ENCODE measurements around the gene ALDH3A1.

Gene ALDH3A1

DNA sequence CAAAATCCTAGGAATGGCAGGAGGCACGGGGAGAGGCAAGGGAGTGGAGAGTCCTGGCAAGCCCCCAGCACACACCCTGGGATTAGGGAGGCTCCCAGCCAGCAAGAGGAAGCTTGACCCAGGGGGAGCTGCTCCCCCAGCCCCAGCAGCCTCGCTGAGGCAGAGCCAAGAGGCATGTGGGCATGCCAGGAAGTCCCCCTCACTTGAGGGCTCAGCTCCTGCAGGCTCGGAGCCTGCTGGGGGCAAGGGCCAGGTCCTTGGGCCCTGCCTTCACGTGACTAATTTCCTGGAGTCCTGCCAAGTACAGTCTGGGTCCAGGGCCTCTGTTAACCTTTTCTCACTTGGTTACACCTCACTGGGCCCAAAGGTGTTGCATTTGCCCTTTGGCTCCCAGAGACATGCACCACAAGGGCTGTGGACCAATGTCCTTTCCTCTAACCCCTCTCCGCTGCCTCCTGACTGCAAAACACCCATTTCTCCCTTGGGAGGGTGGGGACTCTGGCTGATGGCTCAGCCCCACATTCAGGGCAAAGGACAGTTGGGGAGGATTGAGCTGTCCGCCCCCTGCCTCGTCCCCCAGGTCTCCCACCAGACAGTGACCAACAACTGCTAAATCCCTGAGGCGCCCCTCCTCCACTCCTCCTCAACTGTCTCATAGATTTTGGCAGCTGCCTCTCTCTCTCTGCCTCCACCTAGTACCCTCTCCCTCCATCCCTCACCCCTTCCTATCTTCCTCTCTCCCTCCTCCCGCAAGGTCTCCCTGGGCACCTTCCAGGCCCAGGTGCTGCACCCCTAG lies 27.3 kb downstream of the ALDH3A1 start:
- H3K36me3 Mint-ChIP-seq (ENCODE audit: low read depth) = no peaks in the 10 kb centered on the region
- H3K4me3 Mint-ChIP-seq = peak overlapping the region in 2 of 3 experiments; percentile 13 to 44
- TF ChIP-seq, protein P1, sequence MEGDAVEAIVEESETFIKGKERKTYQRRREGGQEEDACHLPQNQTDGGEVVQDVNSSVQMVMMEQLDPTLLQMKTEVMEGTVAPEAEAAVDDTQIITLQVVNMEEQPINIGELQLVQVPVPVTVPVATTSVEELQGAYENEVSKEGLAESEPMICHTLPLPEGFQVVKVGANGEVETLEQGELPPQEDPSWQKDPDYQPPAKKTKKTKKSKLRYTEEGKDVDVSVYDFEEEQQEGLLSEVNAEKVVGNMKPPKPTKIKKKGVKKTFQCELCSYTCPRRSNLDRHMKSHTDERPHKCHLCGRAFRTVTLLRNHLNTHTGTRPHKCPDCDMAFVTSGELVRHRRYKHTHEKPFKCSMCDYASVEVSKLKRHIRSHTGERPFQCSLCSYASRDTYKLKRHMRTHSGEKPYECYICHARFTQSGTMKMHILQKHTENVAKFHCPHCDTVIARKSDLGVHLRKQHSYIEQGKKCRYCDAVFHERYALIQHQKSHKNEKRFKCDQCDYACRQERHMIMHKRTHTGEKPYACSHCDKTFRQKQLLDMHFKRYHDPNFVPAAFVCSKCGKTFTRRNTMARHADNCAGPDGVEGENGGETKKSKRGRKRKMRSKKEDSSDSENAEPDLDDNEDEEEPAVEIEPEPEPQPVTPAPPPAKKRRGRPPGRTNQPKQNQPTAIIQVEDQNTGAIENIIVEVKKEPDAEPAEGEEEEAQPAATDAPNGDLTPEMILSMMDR (IDR thresholded peaks at IDR 0.05; ENCODE audit: unreplicated experiment in 3 of 3) = no peak
- peaks cover 52% of the 10 kb centered on the region for H3K4me1 Mint-ChIP-seq
- H3K27ac Mint-ChIP-seq = peak overlapping the region; percentile 42 to 84 (median 82)
- H3K9me3 Mint-ChIP-seq = no peaks in the 10 kb centered on the region
- H3K27me3 Mint-ChIP-seq (ENCODE audit: low read depth) = peaks cover 14% of the 10 kb centered on the region

DNA sequence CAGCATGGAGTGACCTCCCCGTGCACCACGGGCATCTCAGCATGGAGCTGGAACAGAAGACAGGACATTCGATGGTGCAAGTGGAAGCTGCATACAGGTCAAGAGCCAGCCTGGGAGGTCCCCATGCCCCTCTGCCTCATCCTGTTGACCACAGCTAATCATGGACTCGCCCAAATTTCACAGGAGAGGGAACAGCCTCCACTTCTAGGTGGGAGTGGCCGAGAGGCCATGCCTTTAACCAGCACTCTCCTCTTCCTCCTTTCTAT lies 28.0 kb downstream of the ALDH3A1 start:
- peak overlapping the region in 2 of 3 experiments; percentile 33 to 82 for H3K27ac Mint-ChIP-seq
- TF ChIP-seq, protein P1 (IDR thresholded peaks at IDR 0.05; ENCODE audit: unreplicated experiment in 3 of 3) = no peak
- no peaks in the 10 kb centered on the region for H3K36me3 Mint-ChIP-seq (ENCODE audit: low read depth)
- peaks cover 46% of the 10 kb centered on the region for H3K4me1 Mint-ChIP-seq
- H3K27me3 Mint-ChIP-seq (ENCODE audit: low read depth) = peaks cover 14% of the 10 kb centered on the region
- no peaks in the 10 kb centered on the region for H3K9me3 Mint-ChIP-seq
- no peak overlapping the region for H3K4me3 Mint-ChIP-seq

DNA sequence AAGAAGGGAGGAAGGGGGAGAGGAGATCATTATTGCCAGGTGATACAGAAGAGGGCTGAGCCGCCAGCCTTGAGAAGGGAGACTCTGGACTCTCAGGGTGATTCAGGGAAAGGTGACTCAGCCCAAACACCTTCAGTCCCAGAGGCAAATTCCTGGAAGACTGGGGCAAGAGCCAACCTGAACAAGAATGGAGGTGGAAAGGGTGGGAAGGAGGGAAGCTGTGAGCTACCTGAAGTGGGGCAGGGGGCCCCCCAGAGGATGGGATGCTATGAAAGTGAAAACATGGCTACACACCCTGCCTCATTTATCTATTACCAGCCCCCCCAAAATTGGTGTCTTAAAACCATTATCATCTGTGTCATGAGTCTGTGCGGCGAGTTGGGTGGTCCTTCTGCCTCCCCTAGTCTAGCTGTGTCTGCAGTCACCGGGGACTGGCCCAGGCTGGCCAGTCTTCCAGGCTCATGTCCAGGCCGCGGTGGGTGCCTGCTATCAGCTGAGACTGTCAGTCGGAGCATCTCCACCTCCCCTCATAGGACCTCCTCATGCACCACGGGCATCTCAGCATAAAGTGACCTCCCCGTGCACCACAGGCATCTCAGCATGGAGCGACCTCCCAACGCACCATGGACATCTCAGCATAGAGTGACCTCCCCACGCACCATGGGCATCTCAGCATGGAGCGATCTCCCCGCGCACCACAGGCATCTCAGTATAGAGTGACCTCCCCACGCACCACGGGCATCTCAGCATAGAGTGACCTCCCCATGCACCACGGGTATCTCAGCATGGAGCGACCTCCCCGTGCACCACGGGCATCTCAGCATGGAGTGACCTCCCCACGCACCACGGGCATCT lies 28.5 kb downstream of the ALDH3A1 start:
- H3K27ac Mint-ChIP-seq = peak overlapping the region in 2 of 3 experiments; percentile 33 to 82
- no peaks in the 10 kb centered on the region for H3K36me3 Mint-ChIP-seq (ENCODE audit: low read depth)
- TF ChIP-seq, protein P1 (IDR thresholded peaks at IDR 0.05; ENCODE audit: unreplicated experiment in 3 of 3) = no peak
- H3K4me1 Mint-ChIP-seq = peaks cover 44% of the 10 kb centered on the region
- no peaks in the 10 kb centered on the region for H3K9me3 Mint-ChIP-seq
- no peak overlapping the region for H3K4me3 Mint-ChIP-seq
- H3K27me3 Mint-ChIP-seq (ENCODE audit: low read depth) = peaks cover 14% of the 10 kb centered on the region

DNA sequence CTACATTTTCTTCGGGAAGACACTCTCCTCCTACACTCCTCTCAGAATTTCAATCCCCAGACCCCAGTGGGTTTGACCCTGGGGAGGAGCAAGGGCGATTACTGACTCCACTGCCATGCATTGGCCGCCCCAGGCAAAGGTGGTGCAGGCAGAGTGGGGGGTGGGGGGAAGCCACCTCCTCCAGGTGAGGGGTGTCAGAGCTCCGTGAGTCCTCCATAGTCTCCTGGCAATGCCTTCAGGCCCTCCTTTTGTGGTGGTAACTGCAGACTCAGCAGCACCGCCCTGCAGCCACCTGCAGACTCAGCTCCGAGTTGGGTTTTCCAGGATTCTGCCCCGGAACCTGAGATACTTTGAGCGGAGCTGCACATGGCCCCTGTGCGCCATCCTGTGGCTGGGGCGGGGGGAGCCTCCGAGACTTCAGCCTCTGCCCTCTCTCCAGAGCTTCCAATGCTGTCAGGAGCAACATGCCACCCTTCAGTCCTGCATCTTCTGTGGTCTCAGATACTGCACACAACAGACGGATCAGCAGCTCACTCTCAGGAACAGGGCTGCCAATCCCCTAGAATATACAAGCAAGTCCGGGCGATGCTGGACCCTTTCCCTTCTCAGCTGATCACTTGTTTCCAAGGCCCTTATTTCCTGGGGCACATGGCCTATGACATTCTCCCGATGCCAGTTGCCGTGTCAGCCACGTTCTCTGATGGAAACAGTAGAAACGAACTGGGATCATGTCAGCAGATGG lies 29.3 kb downstream of the ALDH3A1 start:
- Mint-ChIP-seq H3K27me3 (ENCODE audit: low read depth) (peaks cover 14% of the 10 kb centered on the region), H3K27ac (peak overlapping the region in 1 of 3 experiments; percentile 2), H3K4me1 (peaks cover 41% of the 10 kb centered on the region), H3K36me3 (ENCODE audit: low read depth) (no peaks in the 10 kb centered on the region), H3K9me3 (no peaks in the 10 kb centered on the region), H3K4me3 (no peak overlapping the region)
- TF ChIP-seq, protein P1 (IDR thresholded peaks at IDR 0.05; ENCODE audit: unreplicated experiment in 3 of 3) = no peak

DNA sequence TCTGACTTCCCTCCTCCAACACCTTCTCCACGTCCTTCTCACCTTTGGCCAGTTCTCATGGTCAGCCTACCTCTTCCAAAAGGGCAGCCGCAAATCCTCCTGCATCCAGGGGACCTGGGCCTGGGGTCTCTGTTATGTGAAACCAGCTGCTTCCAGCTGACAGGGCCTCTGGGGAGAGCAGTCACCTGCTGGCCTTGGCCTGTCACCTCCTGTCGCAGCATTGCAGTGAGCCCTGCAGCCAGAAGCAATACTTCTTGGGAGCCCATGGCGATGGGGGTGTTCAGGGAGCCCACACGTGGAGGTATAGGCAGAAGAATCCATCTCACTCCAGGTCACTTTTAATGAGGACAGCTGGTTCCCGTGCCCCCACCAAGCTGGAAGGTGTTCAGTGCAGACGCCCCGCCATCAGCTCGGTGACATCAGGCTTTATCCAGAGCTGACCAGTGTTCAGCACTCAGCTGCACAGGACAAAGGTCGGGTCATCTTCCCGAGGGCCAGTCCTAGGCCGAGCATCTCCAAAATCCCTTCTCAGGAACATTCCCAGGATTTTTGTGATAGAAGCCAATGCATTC lies 30.0 kb downstream of the ALDH3A1 start:
- Mint-ChIP-seq H3K27me3 (ENCODE audit: low read depth) (peaks cover 13% of the 10 kb centered on the region), H3K4me3 (no peak overlapping the region), H3K9me3 (no peaks in the 10 kb centered on the region), H3K4me1 (peaks cover 40% of the 10 kb centered on the region), H3K27ac (peak overlapping the region in 2 of 3 experiments; percentile 5 to 57), H3K36me3 (ENCODE audit: low read depth) (no peaks in the 10 kb centered on the region)
- TF ChIP-seq, protein P1 (IDR thresholded peaks at IDR 0.05; ENCODE audit: unreplicated experiment in 3 of 3) = no peak
